HL-60 (cell line): ENCODE measurements around the gene CCDC15.

ENCODE experiments used
- GABPA ChIP-seq: IDR thresholded peaks from 2 replicates; pipeline ENCODE4 v1.6.1; 2012; ENCODE audit warnings: low read depth
- POLR2AphosphoS5 ChIP-seq: IDR thresholded peaks from 2 replicates; pipeline ENCODE4 v1.6.1; 2012; ENCODE audit warnings: low read depth
- REST ChIP-seq: IDR thresholded peaks from 2 replicates; pipeline ENCODE4 v1.6.1; 2012; ENCODE audit warnings: low read depth; ENCODE audit not compliant: insufficient replicate concordance
- SPI1 ChIP-seq: IDR thresholded peaks from 2 replicates; pipeline ENCODE4 v1.6.1; 2012; ENCODE audit warnings: low read depth, mild to moderate bottlenecking, borderline replicate concordance
- TF ChIP-seq, protein P1 (sequence below): IDR thresholded peaks from one replicate; pipeline ENCODE4 v1.5.1; 2011; ENCODE audit warnings: low read length, control low read depth, inconsistent platforms; ENCODE audit not compliant: insufficient read depth

DNA sequence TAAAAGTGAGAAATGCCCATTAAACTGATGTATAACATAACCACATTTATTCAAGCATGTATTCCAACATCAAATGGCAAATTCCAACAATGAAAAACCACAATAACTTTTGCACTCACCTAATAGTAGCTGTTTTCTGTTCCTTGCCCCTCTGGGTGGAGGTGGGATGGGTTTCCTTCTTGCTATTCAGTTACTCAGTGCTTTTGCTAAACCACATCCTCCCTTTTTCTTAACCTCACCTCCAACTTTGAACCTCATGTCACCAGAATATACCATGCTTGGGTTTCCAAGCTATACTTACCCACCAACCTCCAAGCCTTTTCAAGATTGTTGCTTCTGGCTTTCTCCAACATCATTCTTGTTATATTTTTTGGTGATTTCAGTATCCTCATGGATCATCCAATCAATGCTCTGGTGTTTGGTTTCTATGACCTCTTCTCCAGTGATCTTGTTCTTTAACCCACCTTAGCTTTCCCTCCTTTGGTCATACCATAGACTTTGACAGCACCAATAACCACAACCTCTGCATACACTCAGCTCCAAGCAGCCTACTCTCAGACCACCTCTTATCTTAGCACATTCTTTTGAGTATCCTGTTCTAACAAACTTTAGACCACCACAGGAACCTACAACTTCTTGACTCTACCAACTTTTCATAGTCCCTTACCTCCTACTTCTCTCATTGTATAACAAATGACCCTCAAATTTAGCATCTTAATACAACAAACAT, 3.2 kb upstream of the CCDC15 start:
- TF ChIP-seq, protein P1, sequence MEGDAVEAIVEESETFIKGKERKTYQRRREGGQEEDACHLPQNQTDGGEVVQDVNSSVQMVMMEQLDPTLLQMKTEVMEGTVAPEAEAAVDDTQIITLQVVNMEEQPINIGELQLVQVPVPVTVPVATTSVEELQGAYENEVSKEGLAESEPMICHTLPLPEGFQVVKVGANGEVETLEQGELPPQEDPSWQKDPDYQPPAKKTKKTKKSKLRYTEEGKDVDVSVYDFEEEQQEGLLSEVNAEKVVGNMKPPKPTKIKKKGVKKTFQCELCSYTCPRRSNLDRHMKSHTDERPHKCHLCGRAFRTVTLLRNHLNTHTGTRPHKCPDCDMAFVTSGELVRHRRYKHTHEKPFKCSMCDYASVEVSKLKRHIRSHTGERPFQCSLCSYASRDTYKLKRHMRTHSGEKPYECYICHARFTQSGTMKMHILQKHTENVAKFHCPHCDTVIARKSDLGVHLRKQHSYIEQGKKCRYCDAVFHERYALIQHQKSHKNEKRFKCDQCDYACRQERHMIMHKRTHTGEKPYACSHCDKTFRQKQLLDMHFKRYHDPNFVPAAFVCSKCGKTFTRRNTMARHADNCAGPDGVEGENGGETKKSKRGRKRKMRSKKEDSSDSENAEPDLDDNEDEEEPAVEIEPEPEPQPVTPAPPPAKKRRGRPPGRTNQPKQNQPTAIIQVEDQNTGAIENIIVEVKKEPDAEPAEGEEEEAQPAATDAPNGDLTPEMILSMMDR, result no peak
- TF ChIP-seq SPI1, result no peak
- TF ChIP-seq REST, result no peak
- no peak for TF ChIP-seq POLR2AphosphoS5
- no peak for TF ChIP-seq GABPA
